K562 (cell line): ENCODE results near the gene MYO1B. TPM values are rescaled to one million over a fixed set of nuclear protein-coding genes. Genes with fewer than 3 reads are reported as not detected.

ENCODE experiments used
- ATAC-seq: fragments of 200-7000 bp; cut with Tn5 transposase; 3 replicates; pipeline ENCODE4 v1.9.1; 2020; ENCODE audit warnings: moderate library complexity
- BruUV-seq: library from RNA; stranded (reverse); fragments of 400-500 nt; replicated peaks from 2 replicates; lab custom pipeline; 2021; lab: Mats Ljungman, UMichigan
- CTCF ChIA-PET: fragments of 300-600 bp; formaldehyde crosslinking; extraction: SDS; loops from one replicate; lab custom pipeline; 2021; ENCODE audit warnings: low intra/inter-chr PET ratio; lab: Yijun Ruan, JAX
- POLR2A ChIA-PET: fragments of 300-600, 350-650 bp; sonication (Branson Sonifier 250); formaldehyde crosslinking; extraction: SDS; loops from one replicate; lab custom pipeline; 2021; ENCODE audit warnings: antibody characterized with exemption, inconsistent platforms; lab: Yijun Ruan, JAX
- DNase-seq, 4 experiments: peaks; one replicate each; pipeline versions ENCODE4 v3.0.0 to v3.0.0-alpha.2; 2011 to 2018; ENCODE audit warnings: low spot score in 3 of 4, mixed read lengths in 3 of 4; ENCODE audit errors: extremely low read depth in 1 of 4
- FAIRE-seq: peaks from 2 replicates; lab custom pipeline; 2011; peaks lifted over from hg19 to GRCh38; lab: Jason Lieb, UNC
- H2AFZ ChIP-seq: 2 replicates; pipeline ENCODE4 v1.6.0; 2011; ENCODE audit warnings: low read depth, low read length, control low read depth, inconsistent platforms
- H3K27ac ChIP-seq: fragments of 200-600 bp; 3 replicates; pipeline ENCODE4 v1.8.0; 2011; ENCODE audit warnings: low read depth, mild to moderate bottlenecking, control low read depth, inconsistent platforms, low read length, moderate library complexity, mixed read lengths; ENCODE audit errors: extremely low read depth
- H3K27me3 ChIP-seq, 2 experiments: fragments of 300-600 bp in 1 of 2; 2 replicates in 1 of 2; 3 replicates in 1 of 2; pipeline versions ENCODE4 v1.6.0 to v1.8.0; 2011; ENCODE audit warnings: inconsistent platforms in 2 of 2, low read length in 2 of 2, mild to moderate bottlenecking in 1 of 2, mixed read lengths in 1 of 2, moderate library complexity in 1 of 2; ENCODE audit not compliant: control insufficient read depth in 2 of 2, insufficient read depth in 2 of 2
- H3K36me3 ChIP-seq: fragments of 300-600 bp; 3 replicates; pipeline ENCODE4 v1.8.0; 2011; ENCODE audit warnings: mild to moderate bottlenecking, low read length, inconsistent platforms; ENCODE audit not compliant: control insufficient read depth, insufficient read depth
- H3K4me1 ChIP-seq, 2 experiments: fragments of 200-600 bp in 1 of 2; replicated peaks in 1 of 2; 2 replicates in 1 of 2; 3 replicates in 1 of 2; pipeline versions ENCODE4 v1.5.1 to v1.8.0; 2011; ENCODE audit warnings: inconsistent platforms in 2 of 2, low read length in 2 of 2, mild to moderate bottlenecking in 1 of 2, mixed read lengths in 1 of 2, moderate library complexity in 1 of 2; ENCODE audit not compliant: control insufficient read depth in 2 of 2, insufficient read depth in 2 of 2
- H3K4me2 ChIP-seq: 2 replicates; pipeline ENCODE4 v1.6.1; 2011; ENCODE audit warnings: low read length, control low read depth, inconsistent platforms, mixed read lengths; ENCODE audit not compliant: insufficient read depth
- H3K4me3 ChIP-seq: fragments of 200-600 bp; sonication (generic), shearing (Covaris generic); 2 replicates; pipeline ENCODE4 v1.5.1; 2016; ENCODE audit warnings: control low read depth, inconsistent platforms
- H3K79me2 ChIP-seq: fragments of 200-600 bp; 3 replicates; pipeline ENCODE4 v1.8.0; 2011; ENCODE audit warnings: low read length, inconsistent platforms; ENCODE audit not compliant: control insufficient read depth, insufficient read depth
- H3K9ac ChIP-seq, 2 experiments: 2 replicates each; pipeline versions ENCODE4 v1.6.0 to v1.6.1; 2011; ENCODE audit warnings: low read depth in 2 of 2, low read length in 2 of 2, control low read depth in 1 of 2, inconsistent platforms in 1 of 2, mild to moderate bottlenecking in 1 of 2, mixed read lengths in 1 of 2; ENCODE audit not compliant: insufficient read depth in 1 of 2
- H3K9me1 ChIP-seq: one replicate; pipeline ENCODE4 v1.6.0; 2011; ENCODE audit warnings: inconsistent platforms, mild to moderate bottlenecking, low read length, moderate library complexity; ENCODE audit not compliant: control insufficient read depth, insufficient read depth
- H3K9me3 ChIP-seq: replicated peaks from 2 replicates; pipeline ENCODE4 v1.5.1; 2011; ENCODE audit warnings: low read depth, low read length, inconsistent platforms; ENCODE audit not compliant: control insufficient read depth, insufficient read depth
- H4K20me1 ChIP-seq: replicated peaks from 2 replicates; pipeline ENCODE4 v1.6.1; 2011; ENCODE audit warnings: low read length, inconsistent platforms, mixed read lengths; ENCODE audit not compliant: control insufficient read depth, insufficient read depth
- BACH1 ChIP-seq: fragments of 200-800 bp; sonication (Bioruptor generic); IDR thresholded peaks from 2 replicates; pipeline ENCODE4 v1.6.1; 2016; ENCODE audit warnings: missing genetic modification characterization, missing compliant biosample characterization
- KAT8 ChIP-seq: fragments of 450-650 bp; IDR thresholded peaks from 2 replicates; pipeline ENCODE4 v1.6.1; 2016; ENCODE audit warnings: low read depth, mild to moderate bottlenecking
- MED1 ChIP-seq: sonication (generic); formaldehyde crosslinking; IDR thresholded peaks from 2 replicates; pipeline ENCODE4 v1.8.1; 2023; ENCODE audit warnings: missing genetic modification reagents, borderline replicate concordance
- ZNF197 ChIP-seq: fragments of 200-800 bp; sonication (Bioruptor generic); IDR thresholded peaks from 2 replicates; pipeline ENCODE4 v1.6.1; 2016; ENCODE audit warnings: low read depth, missing genetic modification characterization, missing compliant biosample characterization
- WGBS: fragments of 100-300 bp; shearing (Covaris generic); methylation state at CpG from one replicate; pipeline ENCODE4 v1.1.6; 2016; ENCODE audit warnings: low coverage, mixed read lengths; ENCODE audit not compliant: insufficient coverage; ENCODE audit errors: missing lambda C conversion rate; 5-methylcytosine and 5-hydroxymethylcytosine counted together
- in situ Hi-C: fragments of 300-500 bp; cut with MboI; formaldehyde crosslinking; loops from 4 replicates; pipeline ENCODE4 v1.15.0; 2018; ENCODE audit warnings: inconsistent platforms, mixed read lengths
- intact Hi-C: fragments of 100-400 bp; cut with micrococcal nuclease; formaldehyde crosslinking; loops from 2 replicates; pipeline ENCODE4 v1.14.2; 2022
- polyA plus RNA-seq, 8 experiments: library from polyadenylated mRNA; depleted of rRNA in 4 of 8; stranded (reverse) in 5 of 8; unstranded in 3 of 8; fragments of >200 nt; fragmentation: Nextera tagmentation in 2 of 8; fragmentation: Illumina TruSeq in 1 of 8; extraction: Ambion mirVana in 2 of 8; extraction: Trizol in 1 of 8; gene quantifications; 2 replicates each; pipeline versions ENCODE4 v1.2.1 to v1.2.3, GENCODE V29; 2011 to 2014; ENCODE audit warnings: inconsistent platforms in 1 of 8, missing spikeins in 1 of 8
- total RNA-seq, 7 experiments: library from RNA; depleted of rRNA in 6 of 7; stranded (reverse); fragments of >200 nt in 6 of 7; fragmentation: Illumina TruSeq in 2 of 7; extraction: Trizol in 2 of 7; gene quantifications; 2 replicates each; pipeline versions ENCODE4 v1.2.1 to v1.2.3, GENCODE V29; 2011 to 2021; ENCODE audit warnings: low replicate concordance in 1 of 7
- TF ChIP-seq, protein P1 (sequence below): sonication (generic); formaldehyde crosslinking; IDR thresholded peaks from 2 replicates; pipeline ENCODE4 v1.8.0; 2023; ENCODE audit warnings: mild to moderate bottlenecking, missing genetic modification reagents
- TF ChIP-seq, protein P2 (sequence below): sonication (generic); formaldehyde crosslinking; IDR thresholded peaks from 2 replicates; pipeline ENCODE4 v1.8.0; 2023; ENCODE audit warnings: mild to moderate bottlenecking, missing genetic modification reagents
- TF ChIP-seq, protein P3 (sequence below): fragments of 250-450 bp; sonication (Bioruptor Pico); IDR thresholded peaks from 2 replicates; pipeline ENCODE4 v1.4.0; 2020; ENCODE audit warnings: mild to moderate bottlenecking, moderate library complexity

Gene MYO1B
- total and polyA plus RNA-seq, 9 of the 15 experiments (the other 6 are each of a cell fraction or from before 2014, with no cell fraction given), result 0.04 to 0.33 (median 0.20) TPM; not detected in 5

DNA sequence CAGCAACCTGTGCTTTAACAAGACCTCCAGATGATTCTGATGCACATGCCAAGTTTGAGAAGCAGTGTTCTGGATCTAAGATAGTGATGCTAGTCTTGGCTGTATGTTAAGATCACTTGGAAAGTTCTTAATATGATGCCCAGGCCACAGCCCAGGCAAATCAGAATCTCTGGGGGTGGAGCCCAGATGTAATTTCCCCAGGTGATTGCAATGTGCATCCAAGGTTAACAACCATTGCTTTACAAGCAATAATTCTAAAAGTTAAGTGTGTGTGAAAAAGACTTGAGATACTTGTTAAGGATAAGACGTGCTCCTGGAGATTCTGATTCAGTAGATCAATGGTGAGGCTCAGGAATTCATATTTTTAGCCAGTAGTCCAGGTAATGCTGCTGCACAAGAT, 44.3 kb upstream of the MYO1B start:
- FAIRE-seq (no peak), DNase-seq (no peak), ATAC-seq (no peak)
- H3K9me3 ChIP-seq, result no peaks in the 10 kb centered on the region
- no peak overlapping the region for H3K27ac ChIP-seq
- intact Hi-C loops, result no loop called here
- TF ChIP-seq BACH1 (tag), result no peak
- TF ChIP-seq, protein P1, sequence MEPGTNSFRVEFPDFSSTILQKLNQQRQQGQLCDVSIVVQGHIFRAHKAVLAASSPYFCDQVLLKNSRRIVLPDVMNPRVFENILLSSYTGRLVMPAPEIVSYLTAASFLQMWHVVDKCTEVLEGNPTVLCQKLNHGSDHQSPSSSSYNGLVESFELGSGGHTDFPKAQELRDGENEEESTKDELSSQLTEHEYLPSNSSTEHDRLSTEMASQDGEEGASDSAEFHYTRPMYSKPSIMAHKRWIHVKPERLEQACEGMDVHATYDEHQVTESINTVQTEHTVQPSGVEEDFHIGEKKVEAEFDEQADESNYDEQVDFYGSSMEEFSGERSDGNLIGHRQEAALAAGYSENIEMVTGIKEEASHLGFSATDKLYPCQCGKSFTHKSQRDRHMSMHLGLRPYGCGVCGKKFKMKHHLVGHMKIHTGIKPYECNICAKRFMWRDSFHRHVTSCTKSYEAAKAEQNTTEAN (CRISPR knock-in tag), result no peak
- TF ChIP-seq, protein P2, sequence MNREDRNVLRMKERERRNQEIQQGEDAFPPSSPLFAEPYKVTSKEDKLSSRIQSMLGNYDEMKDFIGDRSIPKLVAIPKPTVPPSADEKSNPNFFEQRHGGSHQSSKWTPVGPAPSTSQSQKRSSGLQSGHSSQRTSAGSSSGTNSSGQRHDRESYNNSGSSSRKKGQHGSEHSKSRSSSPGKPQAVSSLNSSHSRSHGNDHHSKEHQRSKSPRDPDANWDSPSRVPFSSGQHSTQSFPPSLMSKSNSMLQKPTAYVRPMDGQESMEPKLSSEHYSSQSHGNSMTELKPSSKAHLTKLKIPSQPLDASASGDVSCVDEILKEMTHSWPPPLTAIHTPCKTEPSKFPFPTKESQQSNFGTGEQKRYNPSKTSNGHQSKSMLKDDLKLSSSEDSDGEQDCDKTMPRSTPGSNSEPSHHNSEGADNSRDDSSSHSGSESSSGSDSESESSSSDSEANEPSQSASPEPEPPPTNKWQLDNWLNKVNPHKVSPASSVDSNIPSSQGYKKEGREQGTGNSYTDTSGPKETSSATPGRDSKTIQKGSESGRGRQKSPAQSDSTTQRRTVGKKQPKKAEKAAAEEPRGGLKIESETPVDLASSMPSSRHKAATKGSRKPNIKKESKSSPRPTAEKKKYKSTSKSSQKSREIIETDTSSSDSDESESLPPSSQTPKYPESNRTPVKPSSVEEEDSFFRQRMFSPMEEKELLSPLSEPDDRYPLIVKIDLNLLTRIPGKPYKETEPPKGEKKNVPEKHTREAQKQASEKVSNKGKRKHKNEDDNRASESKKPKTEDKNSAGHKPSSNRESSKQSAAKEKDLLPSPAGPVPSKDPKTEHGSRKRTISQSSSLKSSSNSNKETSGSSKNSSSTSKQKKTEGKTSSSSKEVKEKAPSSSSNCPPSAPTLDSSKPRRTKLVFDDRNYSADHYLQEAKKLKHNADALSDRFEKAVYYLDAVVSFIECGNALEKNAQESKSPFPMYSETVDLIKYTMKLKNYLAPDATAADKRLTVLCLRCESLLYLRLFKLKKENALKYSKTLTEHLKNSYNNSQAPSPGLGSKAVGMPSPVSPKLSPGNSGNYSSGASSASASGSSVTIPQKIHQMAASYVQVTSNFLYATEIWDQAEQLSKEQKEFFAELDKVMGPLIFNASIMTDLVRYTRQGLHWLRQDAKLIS (CRISPR knock-in tag), result no peak
- TF ChIP-seq MED1 (CRISPR knock-in tag), result no peak
- TF ChIP-seq KAT8, result no peak
- TF ChIP-seq, protein P3, sequence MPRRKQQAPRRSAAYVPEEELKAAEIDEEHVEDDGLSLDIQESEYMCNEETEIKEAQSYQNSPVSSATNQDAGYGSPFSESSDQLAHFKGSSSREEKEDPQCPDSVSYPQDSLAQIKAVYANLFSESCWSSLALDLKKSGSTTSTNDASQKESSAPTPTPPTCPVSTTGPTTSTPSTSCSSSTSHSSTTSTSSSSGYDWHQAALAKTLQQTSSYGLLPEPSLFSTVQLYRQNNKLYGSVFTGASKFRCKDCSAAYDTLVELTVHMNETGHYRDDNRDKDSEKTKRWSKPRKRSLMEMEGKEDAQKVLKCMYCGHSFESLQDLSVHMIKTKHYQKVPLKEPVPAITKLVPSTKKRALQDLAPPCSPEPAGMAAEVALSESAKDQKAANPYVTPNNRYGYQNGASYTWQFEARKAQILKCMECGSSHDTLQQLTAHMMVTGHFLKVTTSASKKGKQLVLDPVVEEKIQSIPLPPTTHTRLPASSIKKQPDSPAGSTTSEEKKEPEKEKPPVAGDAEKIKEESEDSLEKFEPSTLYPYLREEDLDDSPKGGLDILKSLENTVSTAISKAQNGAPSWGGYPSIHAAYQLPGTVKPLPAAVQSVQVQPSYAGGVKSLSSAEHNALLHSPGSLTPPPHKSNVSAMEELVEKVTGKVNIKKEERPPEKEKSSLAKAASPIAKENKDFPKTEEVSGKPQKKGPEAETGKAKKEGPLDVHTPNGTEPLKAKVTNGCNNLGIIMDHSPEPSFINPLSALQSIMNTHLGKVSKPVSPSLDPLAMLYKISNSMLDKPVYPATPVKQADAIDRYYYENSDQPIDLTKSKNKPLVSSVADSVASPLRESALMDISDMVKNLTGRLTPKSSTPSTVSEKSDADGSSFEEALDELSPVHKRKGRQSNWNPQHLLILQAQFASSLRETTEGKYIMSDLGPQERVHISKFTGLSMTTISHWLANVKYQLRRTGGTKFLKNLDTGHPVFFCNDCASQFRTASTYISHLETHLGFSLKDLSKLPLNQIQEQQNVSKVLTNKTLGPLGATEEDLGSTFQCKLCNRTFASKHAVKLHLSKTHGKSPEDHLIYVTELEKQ (CRISPR knock-in tag), result no peak
- no peak for TF ChIP-seq ZNF197 (CRISPR knock-in tag)
- WGBS, result 10% methylated on average over 1 of the region's 1 CpG
- no peak overlapping the region for H3K9ac ChIP-seq
- H3K36me3 ChIP-seq, result no peaks in the 10 kb centered on the region
- no peaks in the 10 kb centered on the region for H3K27me3 ChIP-seq
- ChIA-PET CTCF (no interaction called here), POLR2A (no interaction called here)
- BruUV-seq, result no TSS peak
- no peaks in the 10 kb centered on the region for H4K20me1 ChIP-seq
- no peaks in the 10 kb centered on the region for H3K4me1 ChIP-seq
- no peak overlapping the region for H3K4me2 ChIP-seq
- in situ Hi-C loops, result loop anchor here (25.0 kb wide), 1 partner anchor 311 kb away; no protein-coding TSS in a partner anchor
- no peaks in the 10 kb centered on the region for H3K79me2 ChIP-seq
- no peak overlapping the region for H3K4me3 ChIP-seq
- no peak overlapping the region for H2AFZ ChIP-seq
- H3K9me1 ChIP-seq, result no peaks in the 10 kb centered on the region
